H1 (cell line): Measurements from ENCODE around the gene FRMD5. TPM values are rescaled to one million over a fixed set of nuclear protein-coding genes. Genes with fewer than 3 reads are reported as not detected.

Source experiments
- GTF2F1 ChIP-seq: IDR thresholded peaks from 2 replicates; pipeline ENCODE4 v1.6.1; 2012; ENCODE audit warnings: low read depth, low read length, improper control_type of control experiment, borderline replicate concordance
- RAD21 ChIP-seq, 2 experiments: IDR thresholded peaks in 1 of 2; conservative IDR thresholded peaks in 1 of 2; 2 replicates each; pipeline ENCODE4 v1.6.1; 2011; ENCODE audit warnings: low read depth in 2 of 2, low read length in 2 of 2, improper control_type of control experiment in 1 of 2, inconsistent platforms in 1 of 2, mild to moderate bottlenecking in 1 of 2, moderate library complexity in 1 of 2
- SAP30 ChIP-seq: fragments of 300-600 bp; sonication (generic); IDR thresholded peaks from 2 replicates; pipeline ENCODE4 v1.7.1; 2012; ENCODE audit warnings: low read length, moderate library complexity, mild to moderate bottlenecking, inconsistent platforms; ENCODE audit not compliant: insufficient read depth, insufficient replicate concordance
- SIRT6 ChIP-seq: IDR thresholded peaks from one replicate; pipeline ENCODE4 v1.7.1; 2012; ENCODE audit warnings: low read length, inconsistent platforms
- TAF1 ChIP-seq: IDR thresholded peaks from 2 replicates; pipeline ENCODE4 v1.6.1; 2011; ENCODE audit warnings: mild to moderate bottlenecking, low read depth, low read length
- TAF7 ChIP-seq: optimal IDR thresholded peaks from 2 replicates; pipeline ENCODE3; 2011; ENCODE audit warnings: low read depth, mild to moderate bottlenecking, inconsistent platforms, low read length, moderate library complexity, borderline replicate concordance
- YY1 ChIP-seq: IDR thresholded peaks from 2 replicates; pipeline ENCODE4 v1.6.1; 2011; ENCODE audit warnings: low read depth, mild to moderate bottlenecking, low read length
- polyA plus RNA-seq, 7 experiments: library from polyadenylated mRNA; depleted of rRNA in 3 of 7; stranded (reverse) in 5 of 7; unstranded in 2 of 7; fragments of >200 nt in 5 of 7; fragments of 200-250 nt in 2 of 7; gene quantifications; 1 replicate in 5 of 7; 2 replicates in 1 of 7; 4 replicates in 1 of 7; pipeline versions ENCODE4 v1.2.1 to v1.2.3, GENCODE V29; 2011 to 2013; ENCODE audit warnings: missing spikeins in 2 of 7, mixed read lengths in 2 of 7
- total RNA-seq: library from RNA; stranded (reverse); fragmentation: NEBNext Ultra II Directional; extraction: Animal tissue kit (Norgen Biotek cat#: 25700); gene quantifications from 2 replicates; pipeline ENCODE4 v1.2.1, GENCODE V29; 2021

The FRMD5 gene
- total and polyA plus RNA-seq, 2 of the 8 experiments (the other 6 are each of a cell fraction or from before 2014, with no cell fraction given) = 10.1 to 12.6 TPM

- no peak for TF ChIP-seq RAD21 (IDR thresholded peaks at IDR 0.05 in 1 of 2, conservative IDR thresholded peaks at IDR 0.05 in 1 of 2; ENCODE audit: low read depth in 2 of 2, low read length in 2 of 2)
- no peak for TF ChIP-seq SAP30
- TF ChIP-seq GTF2F1 = no peak
- no peak for TF ChIP-seq TAF1
- no peak for TF ChIP-seq SIRT6
- no peak for TF ChIP-seq YY1
- no peak for TF ChIP-seq TAF7
Observed at GRCh38 chr15:44035781-44036699, 159.0 kb downstream of the FRMD5 start (continued).
